GM18499 (cell line): Measurements from ENCODE around the gene SKIC8.

Experiments
- ATAC-seq: cut with Tn5 transposase; IDR thresholded peaks from one replicate; pipeline ENCODE4 v1.9.1; 2021; ENCODE audit warnings: moderate number of reproducible peaks; ENCODE audit not compliant: insufficient read depth, unreplicated experiment

The SKIC8 gene

GRCh38 chr15:78322724-78323521, 23.5 kb upstream of the SKIC8 start:
- no peak for ATAC-seq

DNA sequence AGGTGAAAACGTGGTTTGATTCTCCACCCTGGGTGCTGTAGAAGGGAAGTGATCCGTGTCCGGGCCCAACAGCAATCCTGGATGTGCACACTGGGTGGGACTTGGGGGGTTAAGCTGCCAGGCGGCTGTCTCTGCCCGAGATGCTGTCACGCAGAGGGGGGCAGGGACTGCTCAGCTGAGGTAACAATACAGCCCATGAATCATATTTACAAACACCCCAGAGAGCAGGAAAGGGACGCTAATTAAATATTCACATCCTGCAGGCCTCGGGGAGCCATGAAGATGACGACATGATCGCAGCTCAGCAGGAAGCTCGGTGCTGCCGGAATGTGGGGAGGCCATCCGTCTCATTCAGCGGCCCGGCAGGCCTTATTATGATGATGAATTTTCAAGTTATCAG, 22.8 kb upstream of the SKIC8 start:
- ATAC-seq: no peak

- ATAC-seq: no peak
These were observed 22.4 kb upstream of the SKIC8 start for GRCh38 chr15:78321786-78322185.

GRCh38 chr15:78321041-78321570, 21.7 kb upstream of the SKIC8 start:
- no peak for ATAC-seq

GRCh38 chr15:78320183-78320582, 20.8 kb upstream of the SKIC8 start:
- no peak for ATAC-seq

- no peak for ATAC-seq
These were observed 20.2 kb upstream of the SKIC8 start for GRCh38 chr15:78319588-78319987.

GRCh38 chr15:78317145-78317836, 17.9 kb upstream of the SKIC8 start:
- ATAC-seq: no peak

- ATAC-seq: no peak
These were observed 17.1 kb upstream of the SKIC8 start for GRCh38 chr15:78316283-78317083.

DNA sequence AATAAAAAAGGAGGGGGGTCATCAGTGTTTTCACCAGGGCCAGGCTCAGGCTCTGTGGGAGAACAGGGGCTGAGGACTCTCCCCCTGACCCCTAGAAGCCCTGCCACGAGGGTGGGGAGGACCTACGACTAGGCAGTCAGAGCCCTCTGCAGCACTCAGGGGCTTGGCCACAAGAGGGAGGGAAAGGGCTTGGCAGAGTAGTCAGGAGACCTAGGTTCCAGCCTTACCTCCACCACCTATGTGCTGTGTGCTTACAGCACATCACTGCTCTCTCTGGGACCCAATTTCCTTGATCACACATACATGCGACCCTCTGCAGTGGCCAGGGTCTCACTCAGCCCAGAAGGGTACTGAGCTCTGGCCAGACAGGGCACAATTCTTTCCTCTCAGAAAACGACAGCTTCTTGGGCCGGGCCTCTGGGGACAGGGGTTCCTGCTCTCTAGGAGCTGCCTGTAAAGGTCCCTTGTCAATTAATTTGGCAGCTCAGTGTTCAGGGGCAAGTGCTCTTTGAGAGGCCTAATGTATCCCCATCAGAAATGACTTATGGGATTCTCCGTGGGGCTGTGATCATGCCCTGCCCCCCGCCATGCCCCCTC, 16.4 kb upstream of the SKIC8 start:
- no peak for ATAC-seq

DNA sequence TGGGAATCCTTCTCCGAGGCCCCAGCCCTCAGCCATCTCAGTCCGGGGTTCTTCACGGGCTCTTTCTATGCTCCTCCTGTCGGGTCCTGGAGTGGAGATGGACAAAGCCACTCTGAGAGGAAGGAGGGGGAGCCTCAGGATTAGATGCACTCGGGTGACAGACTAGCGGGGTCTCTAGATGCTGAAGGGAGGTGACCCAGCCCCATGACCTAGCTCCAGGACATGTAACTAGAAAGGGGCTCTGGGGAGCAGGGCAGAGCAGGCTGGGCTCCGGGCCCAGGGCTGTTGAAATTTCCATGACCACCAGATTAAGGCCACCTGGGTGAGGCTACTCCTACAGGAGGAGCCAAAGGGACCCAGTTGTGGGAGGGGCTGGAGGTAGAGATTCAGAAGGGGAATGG, 14.8 kb upstream of the SKIC8 start:
- ATAC-seq: no peak

DNA sequence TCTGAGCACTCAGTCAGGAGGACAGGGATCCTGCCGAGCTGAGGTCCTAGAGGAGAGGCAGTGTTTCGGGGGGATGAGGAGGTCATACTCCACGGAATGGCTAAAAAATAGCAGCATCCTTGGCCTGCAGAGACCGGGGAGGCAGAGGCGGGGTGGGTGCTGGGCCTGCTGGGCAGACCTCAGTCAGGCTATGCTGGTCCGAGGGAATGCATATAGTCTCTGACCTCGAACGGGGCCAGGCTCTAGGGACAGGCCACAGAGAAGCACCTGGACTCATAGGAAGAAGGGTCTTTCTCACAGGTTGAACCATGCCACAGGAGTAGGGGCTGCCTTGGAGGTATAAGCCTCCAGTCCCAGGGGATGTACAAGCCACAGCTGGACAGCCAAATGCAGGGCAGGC, 14.0 kb upstream of the SKIC8 start:
- no peak for ATAC-seq

- ATAC-seq: no peak
These were observed 13.5 kb upstream of the SKIC8 start for GRCh38 chr15:78312957-78313356.

GRCh38 chr15:78312536-78312935, 13.1 kb upstream of the SKIC8 start:
- ATAC-seq: no peak

- ATAC-seq: no peak
These were observed 11.9 kb upstream of the SKIC8 start for GRCh38 chr15:78311292-78311691.

DNA sequence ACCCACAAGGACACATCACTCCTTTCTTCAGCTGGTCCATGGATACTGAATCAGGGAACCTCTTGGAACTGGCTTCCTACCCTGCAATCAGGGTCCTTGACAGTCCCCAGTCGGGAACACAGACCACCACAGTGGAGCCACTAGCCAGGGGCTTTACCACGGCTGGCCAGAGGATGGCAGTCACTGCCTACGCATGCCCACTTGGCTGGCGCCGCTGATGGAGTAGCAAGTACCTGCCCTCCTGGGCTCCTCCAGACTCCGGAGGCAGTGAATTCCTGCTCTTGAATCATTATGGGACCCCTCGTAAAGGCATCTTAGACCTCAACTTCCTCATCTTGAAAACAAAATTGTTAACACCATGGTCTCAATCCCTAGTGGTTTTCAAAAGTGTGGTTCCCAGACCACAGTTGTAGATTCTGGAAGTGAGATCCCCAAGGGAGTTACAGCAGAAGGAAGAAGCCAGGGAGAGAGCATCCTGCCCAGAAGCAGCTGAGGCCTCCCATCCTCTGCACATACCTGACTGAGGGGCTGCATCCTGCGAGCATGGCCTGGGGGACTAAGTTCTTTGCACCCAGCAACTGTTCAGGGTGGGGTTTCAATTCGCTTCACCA, 9.1 kb upstream of the SKIC8 start:
- ATAC-seq: no peak

DNA sequence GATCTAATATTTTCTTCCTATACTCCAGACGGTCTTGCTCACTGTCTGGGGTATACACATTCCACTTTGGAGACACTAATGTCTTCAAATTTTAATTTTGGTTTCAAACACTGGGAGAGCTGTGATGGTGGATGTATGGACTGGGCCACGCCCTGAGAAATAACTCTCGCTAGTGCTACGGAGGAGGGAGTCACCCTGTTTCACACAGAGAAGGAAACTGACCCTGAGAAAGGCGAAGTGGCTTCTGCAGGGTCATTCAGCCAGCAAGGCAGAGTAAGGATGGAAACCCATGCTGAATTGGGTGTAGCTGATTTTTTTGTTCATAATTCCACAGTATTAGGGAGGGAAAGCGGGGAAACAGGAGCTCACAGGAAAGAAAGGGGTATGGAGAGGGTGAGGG, 8.6 kb upstream of the SKIC8 start:
- no peak for ATAC-seq

GRCh38 chr15:78306176-78306774, 6.9 kb upstream of the SKIC8 start:
- ATAC-seq: no peak

GRCh38 chr15:78304216-78305066, 5.0 kb upstream of the SKIC8 start:
- ATAC-seq: no peak
